ENCODE results near the gene MYOM3. TPM values are rescaled to one million over a fixed set of nuclear protein-coding genes. Genes with fewer than 3 reads are reported as not detected.

Gene MYOM3
- total RNA-seq, 1 experiment from 2014 or later, result 0.04 TPM

GRCh38 chr1:24043345-24044032 lies 68.4 kb downstream of the MYOM3 start:
- Histone ChIP-seq H4K20me1 (ENCODE audit: low read length) (no peaks in the 10 kb centered on the region), H3K4me1 (ENCODE audit: insufficient read depth, low read length) (peaks cover 25% of the 10 kb centered on the region), H3K27me3 (ENCODE audit: low read length) (no peaks in the 10 kb centered on the region), H3K4me3 (ENCODE audit: low read length) (no peak overlapping the region), H3K9ac (ENCODE audit: low read length) (no peak overlapping the region), H3K36me3 (ENCODE audit: low read depth, low read length) (no peaks in the 10 kb centered on the region), H3K9me2 (replicated peaks; ENCODE audit: low read length) (no peaks in the 10 kb centered on the region), H3K27ac (ENCODE audit: low read length) (no peak overlapping the region), H3K9me3 (ENCODE audit: low read length) (no peaks in the 10 kb centered on the region), H3F3A (ENCODE audit: low read length, unreplicated experiment) (no peaks in the 10 kb centered on the region), H2AFZ (ENCODE audit: low read length) (no peak overlapping the region), H3K4me2 (ENCODE audit: low read length) (no peak overlapping the region), H3K79me2 (ENCODE audit: low read length) (no peaks in the 10 kb centered on the region)
- ChIA-PET CTCF (interaction anchor here (0.6 kb wide), 1 partner anchor 1477 kb away, joined by 8 read pairs; no protein-coding TSS in a partner anchor), POLR2A (ENCODE audit: unreplicated experiment) (interaction anchor here (0.5 kb wide), 1 partner anchor 13 kb away, joined by 6 read pairs; no protein-coding TSS in a partner anchor)
- DNase-seq, result no peak
- no peak for ATAC-seq
- no peak for TF ChIP-seq EZH2 (IDR thresholded peaks at IDR 0.05; ENCODE audit: low read length, unreplicated experiment)
- TF ChIP-seq EZH2phosphoT487 (IDR thresholded peaks at IDR 0.05; ENCODE audit: borderline replicate concordance, low read length), result no peak
- TF ChIP-seq CTCF (conservative IDR thresholded peaks at IDR 0.05; ENCODE audit: low read depth, low read length), result no peak
- no TSS peak for BruUV-seq (replicated peaks)
- intact Hi-C loops (cut with micrococcal nuclease), result no loop called here

- Histone ChIP-seq H3K79me2 (ENCODE audit: low read length) (no peaks in the 10 kb centered on the region), H3K27me3 (ENCODE audit: low read length) (no peaks in the 10 kb centered on the region), H3K9me3 (ENCODE audit: low read length) (no peaks in the 10 kb centered on the region), H3K36me3 (ENCODE audit: low read depth, low read length) (no peaks in the 10 kb centered on the region), H3K9ac (ENCODE audit: low read length) (no peak overlapping the region), H3K9me2 (replicated peaks; ENCODE audit: low read length) (no peaks in the 10 kb centered on the region), H3K4me3 (ENCODE audit: low read length) (no peak overlapping the region), H4K20me1 (ENCODE audit: low read length) (no peaks in the 10 kb centered on the region), H3F3A (ENCODE audit: low read length, unreplicated experiment) (no peaks in the 10 kb centered on the region), H3K4me1 (ENCODE audit: insufficient read depth, low read length) (peaks cover 18% of the 10 kb centered on the region), H3K27ac (ENCODE audit: low read length) (no peak overlapping the region), H2AFZ (ENCODE audit: low read length) (no peak overlapping the region), H3K4me2 (ENCODE audit: low read length) (no peak overlapping the region)
- TF ChIP-seq EZH2phosphoT487 (IDR thresholded peaks at IDR 0.05; ENCODE audit: borderline replicate concordance, low read length) (no peak), EZH2 (IDR thresholded peaks at IDR 0.05; ENCODE audit: low read length, unreplicated experiment) (no peak), CTCF (conservative IDR thresholded peaks at IDR 0.05; ENCODE audit: low read depth, low read length) (no peak)
- BruUV-seq (replicated peaks), result no TSS peak
- intact Hi-C loops (cut with micrococcal nuclease), result no loop called here
- CTCF ChIA-PET, result no interaction called here
- no peak for ATAC-seq
- POLR2A ChIA-PET (ENCODE audit: unreplicated experiment), result no interaction called here
- DNase-seq, result no peak
Observed at GRCh38 chr1:24042315-24042714, 69.6 kb downstream of the MYOM3 start.

GRCh38 chr1:24036088-24036487 lies 75.8 kb downstream of the MYOM3 start:
- Histone ChIP-seq H3K27ac (ENCODE audit: low read length) (no peak overlapping the region), H3K79me2 (ENCODE audit: low read length) (no peaks in the 10 kb centered on the region), H3K4me3 (ENCODE audit: low read length) (no peak overlapping the region), H3F3A (ENCODE audit: low read length, unreplicated experiment) (no peaks in the 10 kb centered on the region), H3K9me3 (ENCODE audit: low read length) (no peaks in the 10 kb centered on the region), H3K27me3 (ENCODE audit: low read length) (no peaks in the 10 kb centered on the region), H3K36me3 (ENCODE audit: low read depth, low read length) (no peaks in the 10 kb centered on the region), H4K20me1 (ENCODE audit: low read length) (no peaks in the 10 kb centered on the region), H2AFZ (ENCODE audit: low read length) (no peak overlapping the region), H3K9ac (ENCODE audit: low read length) (no peak overlapping the region), H3K4me2 (ENCODE audit: low read length) (no peak overlapping the region), H3K4me1 (ENCODE audit: insufficient read depth, low read length) (no peaks in the 10 kb centered on the region), H3K9me2 (replicated peaks; ENCODE audit: low read length) (no peaks in the 10 kb centered on the region)
- intact Hi-C loops (cut with micrococcal nuclease), result no loop called here
- CTCF ChIA-PET, result interaction anchor here (0.6 kb wide), 2 partner anchors 20 to 773 kb away, joined by 3 to 4 read pairs; no protein-coding TSS in a partner anchor
- DNase-seq (no peak), ATAC-seq (no peak)
- POLR2A ChIA-PET (ENCODE audit: unreplicated experiment), result no interaction called here
- no TSS peak for BruUV-seq (replicated peaks)
- no peak for TF ChIP-seq EZH2 (IDR thresholded peaks at IDR 0.05; ENCODE audit: low read length, unreplicated experiment)
- TF ChIP-seq EZH2phosphoT487 (IDR thresholded peaks at IDR 0.05; ENCODE audit: borderline replicate concordance, low read length), result no peak
- no peak for TF ChIP-seq CTCF (conservative IDR thresholded peaks at IDR 0.05; ENCODE audit: low read depth, low read length)

All from PC-3 (cell line).